Gastrocnemius medialis (tissue), 4 donors: Measurements from ENCODE around the gene GPLD1. TPM values are rescaled to one million over a fixed set of nuclear protein-coding genes. Genes with fewer than 3 reads are reported as not detected.

Source experiments
- ATAC-seq, 2 donors: fragments of 150-250 bp; one replicate each; pipeline ENCODE4 v1.9.1; 2016
- DNase-seq, 2 donors: peaks; one replicate each; pipeline ENCODE4 v3.0.0-alpha.2; 2019
- H3K27ac ChIP-seq, 4 donors: fragments of 200-600 bp; sonication (generic); 1 replicate in 1 of 4; 2 replicates in 3 of 4; pipeline ENCODE4 v1.5.1; 2016 to 2018; ENCODE audit warnings: mild to moderate bottlenecking in 2 of 4, moderate library complexity in 1 of 4
- H3K27me3 ChIP-seq, 3 donors: fragments of 200-600 bp; sonication (generic) in 2 of 3; 1 replicate in 1 of 3; 2 replicates in 2 of 3; pipeline versions ENCODE4 v1.5.1 to v1.6.0; 2016 to 2019; ENCODE audit warnings: mild to moderate bottlenecking in 1 of 3, moderate library complexity in 1 of 3
- H3K36me3 ChIP-seq, 2 donors: fragments of 200-600 bp; sonication (generic) in 1 of 2; one replicate each; pipeline ENCODE4 v1.5.1; 2017 to 2018
- H3K4me1 ChIP-seq, 2 donors: fragments of 200-600 bp; sonication (generic) in 1 of 2; one replicate each; pipeline ENCODE4 v1.5.1; 2016 to 2017; ENCODE audit warnings: mild to moderate bottlenecking in 2 of 2
- H3K4me3 ChIP-seq, 4 donors: fragments of 200-600 bp; sonication (generic) in 3 of 4; 1 replicate in 1 of 4; 2 replicates in 3 of 4; pipeline ENCODE4 v1.5.1; 2016 to 2019; ENCODE audit warnings: mild to moderate bottlenecking in 2 of 4
- H3K9me3 ChIP-seq, 3 donors: fragments of 200-600 bp; sonication (generic) in 2 of 3; 1 replicate in 1 of 3; 2 replicates in 2 of 3; pipeline ENCODE4 v1.5.1; 2016 to 2019
- CTCF ChIP-seq, 5 experiments: fragments of 450-650 bp in 3 of 5; fragments of 200-600 bp in 2 of 5; sonication (generic) in 2 of 5; IDR thresholded peaks in 4 of 5; conservative IDR thresholded peaks in 1 of 5; 1 replicate in 4 of 5; 2 replicates in 1 of 5; pipeline ENCODE4 v1.5.1; 2016 to 2019; ENCODE audit warnings: antibody characterized with exemption in 5 of 5, mild to moderate bottlenecking in 3 of 5, moderate library complexity in 3 of 5
- POLR2A ChIP-seq, 2 donors: fragments of 450-650 bp; IDR thresholded peaks; one replicate each; pipeline ENCODE4 v1.6.1; 2017; ENCODE audit warnings: antibody characterized with exemption in 2 of 2, mild to moderate bottlenecking in 2 of 2, moderate library complexity in 2 of 2
- in situ Hi-C, 4 donors: fragments of 200-750 bp; cut with MboI; loops; one replicate each; pipeline versions ENCODE4 v1.15.0 to v1.8.0; 2017; ENCODE audit warnings: low sequenced_read_pairs in 4 of 4
- intact Hi-C: fragments of 100-400 bp; cut with DNase I; formaldehyde crosslinking; loops from one replicate; pipeline ENCODE4 v1.15.1; 2023; ENCODE audit warnings: low total_unique reads
- total RNA-seq, 4 donors: library from RNA; depleted of rRNA; stranded (reverse); fragments of >200 nt; gene quantifications; one replicate each; pipeline versions ENCODE4 v1.1.0 to v1.2.3, GENCODE V29; 2016

Gene GPLD1
- total RNA-seq, 4 donors from 2014 or later = 0.07 to 1.2 (median 0.28) TPM

- Histone ChIP-seq H3K27me3 (no peaks in the 10 kb centered on the region), H3K27ac (no peak overlapping the region), H3K4me3 (no peak overlapping the region), H3K36me3 (no peaks in the 10 kb centered on the region), H3K9me3 (no peaks in the 10 kb centered on the region), H3K4me1 (no peaks in the 10 kb centered on the region)
- no peak for ATAC-seq
- no peak for TF ChIP-seq CTCF (IDR thresholded peaks at IDR 0.05 in 4 of 5, conservative IDR thresholded peaks at IDR 0.05 in 1 of 5)
- no peak for TF ChIP-seq POLR2A (IDR thresholded peaks at IDR 0.05)
- intact Hi-C loops = no loop called here
- in situ Hi-C loops = no loop called here
- DNase-seq = no peak
Observed at GRCh38 chr6:24448828-24449525, 40.4 kb downstream of the GPLD1 start.

GRCh38 chr6:24448396-24448795, 41.0 kb downstream of the GPLD1 start:
- no peak for ATAC-seq
- no peak for DNase-seq
- Histone ChIP-seq H3K9me3 (no peaks in the 10 kb centered on the region), H3K4me3 (no peak overlapping the region), H3K4me1 (no peaks in the 10 kb centered on the region), H3K36me3 (no peaks in the 10 kb centered on the region), H3K27ac (no peak overlapping the region), H3K27me3 (no peaks in the 10 kb centered on the region)
- no peak for TF ChIP-seq POLR2A (IDR thresholded peaks at IDR 0.05)
- TF ChIP-seq CTCF (IDR thresholded peaks at IDR 0.05 in 4 of 5, conservative IDR thresholded peaks at IDR 0.05 in 1 of 5) = no peak
- intact Hi-C loops (no loop called here), in situ Hi-C loops (no loop called here)

- Histone ChIP-seq H3K27me3 (no peaks in the 10 kb centered on the region), H3K36me3 (no peaks in the 10 kb centered on the region), H3K4me1 (peaks cover 0 to under 1% of the 10 kb centered on the region in 2 donors), H3K27ac (no peak overlapping the region), H3K9me3 (no peaks in the 10 kb centered on the region), H3K4me3 (no peak overlapping the region)
- TF ChIP-seq CTCF (IDR thresholded peaks at IDR 0.05 in 4 of 5, conservative IDR thresholded peaks at IDR 0.05 in 1 of 5) = no peak
- no peak for TF ChIP-seq POLR2A (IDR thresholded peaks at IDR 0.05)
- intact Hi-C loops = no loop called here
- ATAC-seq (no peak), DNase-seq (no peak)
- in situ Hi-C loops = no loop called here
Observed at GRCh38 chr6:24446670-24447069, 42.7 kb downstream of the GPLD1 start.

GRCh38 chr6:24445704-24446103, 43.7 kb downstream of the GPLD1 start:
- DNase-seq (no peak), ATAC-seq (no peak)
- TF ChIP-seq CTCF (IDR thresholded peaks at IDR 0.05 in 4 of 5, conservative IDR thresholded peaks at IDR 0.05 in 1 of 5) = no peak
- TF ChIP-seq POLR2A (IDR thresholded peaks at IDR 0.05) = no peak
- Histone ChIP-seq H3K27ac (no peak overlapping the region), H3K4me3 (no peak overlapping the region), H3K4me1 (peaks cover 0 to 4% of the 10 kb centered on the region in 2 donors), H3K27me3 (no peaks in the 10 kb centered on the region), H3K9me3 (no peaks in the 10 kb centered on the region), H3K36me3 (no peaks in the 10 kb centered on the region)
- intact Hi-C loops = no loop called here
- in situ Hi-C loops = no loop called here

GRCh38 chr6:24444588-24444987, 44.8 kb downstream of the GPLD1 start:
- no peak for DNase-seq
- intact Hi-C loops (no loop called here), in situ Hi-C loops (no loop called here)
- Histone ChIP-seq H3K27ac (no peak overlapping the region), H3K9me3 (no peaks in the 10 kb centered on the region), H3K4me3 (no peak overlapping the region), H3K4me1 (peaks cover 0 to 4% of the 10 kb centered on the region in 2 donors), H3K36me3 (no peaks in the 10 kb centered on the region), H3K27me3 (no peaks in the 10 kb centered on the region)
- TF ChIP-seq POLR2A (IDR thresholded peaks at IDR 0.05) = no peak
- no peak for TF ChIP-seq CTCF (IDR thresholded peaks at IDR 0.05 in 4 of 5, conservative IDR thresholded peaks at IDR 0.05 in 1 of 5)
- no peak for ATAC-seq
